ENCODE results near the gene KLF8.

DNA sequence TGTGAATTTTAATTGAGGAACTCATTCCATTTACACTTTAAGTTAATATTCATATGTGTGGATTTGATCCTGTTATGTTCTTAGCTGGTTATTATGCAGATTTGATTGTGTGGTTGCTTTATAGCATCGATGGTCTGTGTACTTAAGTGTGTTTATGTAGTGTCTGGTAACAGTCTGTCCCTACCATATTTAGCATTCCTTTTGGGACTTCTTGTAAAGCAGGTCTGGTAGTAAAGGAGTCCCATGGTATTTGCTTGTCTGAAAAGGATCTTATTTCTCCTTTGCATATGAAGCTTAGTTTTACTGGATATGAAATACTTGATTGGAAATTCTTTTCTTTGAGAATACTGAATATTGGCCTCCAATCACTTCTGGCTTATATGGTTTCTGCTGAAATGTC lies 76.6 kb downstream of the KLF8 start:
- TF ChIP-seq, protein P1, sequence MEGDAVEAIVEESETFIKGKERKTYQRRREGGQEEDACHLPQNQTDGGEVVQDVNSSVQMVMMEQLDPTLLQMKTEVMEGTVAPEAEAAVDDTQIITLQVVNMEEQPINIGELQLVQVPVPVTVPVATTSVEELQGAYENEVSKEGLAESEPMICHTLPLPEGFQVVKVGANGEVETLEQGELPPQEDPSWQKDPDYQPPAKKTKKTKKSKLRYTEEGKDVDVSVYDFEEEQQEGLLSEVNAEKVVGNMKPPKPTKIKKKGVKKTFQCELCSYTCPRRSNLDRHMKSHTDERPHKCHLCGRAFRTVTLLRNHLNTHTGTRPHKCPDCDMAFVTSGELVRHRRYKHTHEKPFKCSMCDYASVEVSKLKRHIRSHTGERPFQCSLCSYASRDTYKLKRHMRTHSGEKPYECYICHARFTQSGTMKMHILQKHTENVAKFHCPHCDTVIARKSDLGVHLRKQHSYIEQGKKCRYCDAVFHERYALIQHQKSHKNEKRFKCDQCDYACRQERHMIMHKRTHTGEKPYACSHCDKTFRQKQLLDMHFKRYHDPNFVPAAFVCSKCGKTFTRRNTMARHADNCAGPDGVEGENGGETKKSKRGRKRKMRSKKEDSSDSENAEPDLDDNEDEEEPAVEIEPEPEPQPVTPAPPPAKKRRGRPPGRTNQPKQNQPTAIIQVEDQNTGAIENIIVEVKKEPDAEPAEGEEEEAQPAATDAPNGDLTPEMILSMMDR (IDR thresholded peaks at IDR 0.05; ENCODE audit: poor library complexity): no peak
- TF ChIP-seq EZH2 (IDR thresholded peaks at IDR 0.05; ENCODE audit: borderline replicate concordance): no peak
